Measurements from ENCODE around the gene SMIM3. TPM values are rescaled to one million over a fixed set of nuclear protein-coding genes. Genes with fewer than 3 reads are reported as not detected.

SMIM3 gene
- total RNA-seq, 1 experiment from 2014 or later: 11.4 TPM

GRCh38 chr5:150765011-150765798, 13.4 kb upstream of the SMIM3 start:
- DNase-seq (ENCODE audit: low spot score): no peak

GRCh38 chr5:150765799-150766169, 12.8 kb upstream of the SMIM3 start:
- no peak for DNase-seq (ENCODE audit: low spot score)

- DNase-seq (ENCODE audit: low spot score): no peak
These were observed 12.3 kb upstream of the SMIM3 start for GRCh38 chr5:150766251-150766650.

GRCh38 chr5:150771034-150771795, 7.3 kb upstream of the SMIM3 start:
- no peak for DNase-seq (ENCODE audit: low spot score)

GRCh38 chr5:150774145-150774544, 4.4 kb upstream of the SMIM3 start:
- peak; percentile 92 for DNase-seq (ENCODE audit: low spot score)

- DNase-seq (ENCODE audit: low spot score): no peak
These were observed 872 bp upstream of the SMIM3 start for GRCh38 chr5:150777685-150778084.

GRCh38 chr5:150778088-150778516, 455 bp upstream of the SMIM3 start:
- DNase-seq (ENCODE audit: low spot score): peak; percentile 72

GRCh38 chr5:150779397-150780186, 1.0 kb downstream of the SMIM3 start:
- DNase-seq (ENCODE audit: low spot score): no peak

- DNase-seq (ENCODE audit: low spot score): no peak
These were observed 1.7 kb downstream of the SMIM3 start for GRCh38 chr5:150780187-150780692.

- no peak for DNase-seq (ENCODE audit: low spot score)
These were observed 2.3 kb downstream of the SMIM3 start for GRCh38 chr5:150780816-150781221.

- DNase-seq (ENCODE audit: low spot score): peak; percentile 94
These were observed 3.4 kb downstream of the SMIM3 start for GRCh38 chr5:150781706-150782614.

GRCh38 chr5:150782850-150783249, 4.3 kb downstream of the SMIM3 start:
- DNase-seq (ENCODE audit: low spot score): no peak

GRCh38 chr5:150783422-150783928, 4.9 kb downstream of the SMIM3 start:
- peak; percentile 94 for DNase-seq (ENCODE audit: low spot score)

- DNase-seq (ENCODE audit: low spot score): no peak
These were observed 7.4 kb downstream of the SMIM3 start for GRCh38 chr5:150785950-150786349.

GRCh38 chr5:150786876-150787275, 8.3 kb downstream of the SMIM3 start:
- no peak for DNase-seq (ENCODE audit: low spot score)

GRCh38 chr5:150787656-150788055, 9.1 kb downstream of the SMIM3 start:
- no peak for DNase-seq (ENCODE audit: low spot score)

GRCh38 chr5:150788977-150789376, 10.4 kb downstream of the SMIM3 start:
- DNase-seq (ENCODE audit: low spot score): no peak

- no peak for DNase-seq (ENCODE audit: low spot score)
These were observed 10.9 kb downstream of the SMIM3 start for GRCh38 chr5:150789450-150789849.

GRCh38 chr5:150789943-150790611, 11.5 kb downstream of the SMIM3 start:
- DNase-seq (ENCODE audit: low spot score): peak; percentile 99

- no peak for DNase-seq (ENCODE audit: low spot score)
These were observed 13.0 kb downstream of the SMIM3 start for GRCh38 chr5:150791536-150791935.
